Muscle layer of colon (tissue), 2 donors: ENCODE measurements around the gene HNRNPA1.
"Not testable (repeated sequence)": the region's sequence is repeated elsewhere in the genome, so short reads cannot be mapped to it uniquely, and the experiment has no call there.

Source experiments
- H3K27ac ChIP-seq: one replicate; pipeline ENCODE4 v1.7.0; 2013; ENCODE audit warnings: low read depth, mild to moderate bottlenecking, low read length, moderate library complexity
- H3K27me3 ChIP-seq, 2 donors: one replicate each; pipeline ENCODE4 v1.7.0; 2013; ENCODE audit warnings: low read length in 2 of 2, mild to moderate bottlenecking in 2 of 2; ENCODE audit not compliant: insufficient read depth in 2 of 2, control insufficient read depth in 1 of 2
- H3K36me3 ChIP-seq: one replicate; pipeline ENCODE4 v1.7.0; 2013; ENCODE audit warnings: mild to moderate bottlenecking, low read length; ENCODE audit not compliant: insufficient read depth
- H3K4me1 ChIP-seq: one replicate; pipeline ENCODE4 v1.7.0; 2013; ENCODE audit warnings: mild to moderate bottlenecking, low read length; ENCODE audit not compliant: insufficient read depth
- H3K4me3 ChIP-seq, 2 donors: one replicate each; pipeline ENCODE4 v1.7.0; 2013; ENCODE audit warnings: low read length in 2 of 2, low read depth in 1 of 2, mild to moderate bottlenecking in 1 of 2, moderate library complexity in 1 of 2
- H3K9ac ChIP-seq: one replicate; pipeline ENCODE4 v1.7.0; 2013; ENCODE audit warnings: low read length
- H3K9me3 ChIP-seq: one replicate; pipeline ENCODE4 v1.7.0; 2013; ENCODE audit warnings: mild to moderate bottlenecking, low read length
- donor health status: abdominal sarcoma.
- donor health status: Adenocarcinoma of cecum.

The HNRNPA1 gene

DNA sequence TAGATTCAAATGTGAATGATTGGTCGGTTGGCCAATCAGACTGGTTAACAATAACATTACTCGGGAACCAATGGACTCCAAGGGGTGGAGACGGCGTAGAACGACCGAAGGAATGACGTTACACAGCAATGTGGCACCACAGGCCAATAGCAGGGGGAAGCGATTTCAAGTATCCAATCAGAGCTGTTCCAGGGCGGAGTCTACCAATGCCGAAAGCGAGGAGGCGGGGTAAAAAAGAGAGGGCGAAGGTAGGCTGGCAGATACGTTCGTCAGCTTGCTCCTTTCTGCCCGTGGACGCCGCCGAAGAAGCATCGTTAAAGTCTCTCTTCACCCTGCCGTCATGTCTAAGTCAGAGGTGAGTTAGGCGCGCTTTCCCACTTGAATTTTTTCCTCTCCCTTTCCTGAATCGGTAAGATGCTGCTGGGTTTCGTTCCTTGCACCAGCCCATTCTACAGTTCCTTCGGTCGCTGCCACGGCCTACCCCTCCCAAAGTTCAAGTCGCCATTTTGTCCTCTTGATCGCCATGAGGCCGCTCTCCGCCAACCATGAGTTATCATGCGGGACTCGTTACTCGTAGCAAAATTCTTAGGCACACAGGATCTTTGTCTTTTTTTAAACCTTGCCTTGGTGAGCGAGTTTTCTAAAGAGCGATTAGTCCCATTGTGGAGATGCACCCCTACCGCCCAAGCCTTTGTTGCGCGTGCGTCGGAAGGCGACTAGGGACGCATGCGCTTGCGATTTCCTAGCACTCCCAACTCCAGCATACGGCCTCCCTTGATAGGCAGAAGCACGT is at the start of gene HNRNPA1:
Gene HNRNPA1, plus strand, starts transcription at position 259 of the 793 bp plus-strand sequence. Its CDS starts 82 bp downstream, at position 341.
- Histone ChIP-seq H3K27ac (peak within 1 kb of the TSS; percentile 87), H3K36me3 (peaks cover 40% of the 10 kb centered on the region), H3K9ac (peak within 1 kb of the TSS; percentile 99), H3K27me3 (no peaks in the 10 kb centered on the region), H3K4me1 (peaks cover 58% of the 10 kb centered on the region), H3K4me3 (peak within 1 kb of the TSS; percentile 61 to 99), H3K9me3 (no peaks in the 10 kb centered on the region)

DNA sequence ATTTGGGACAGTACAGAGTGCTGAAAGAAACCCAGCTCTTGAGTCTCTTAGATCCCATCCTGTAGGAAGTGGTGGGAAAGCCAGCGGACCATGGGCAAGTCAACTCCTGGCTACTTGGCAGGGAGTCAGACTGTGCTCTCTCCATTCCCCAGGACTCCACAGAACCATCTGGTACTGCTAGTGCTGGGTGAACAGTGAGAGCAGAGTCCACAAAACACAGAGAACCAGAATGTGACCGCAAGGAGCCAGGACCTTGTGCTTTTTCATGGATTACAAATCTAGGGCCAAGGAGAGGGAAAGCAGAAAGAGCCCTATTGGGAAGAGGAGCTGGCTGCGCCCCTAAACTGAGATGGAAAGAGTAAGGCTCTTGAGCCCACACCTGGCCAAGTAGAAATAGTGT is 49.3 kb upstream of the HNRNPA1 start:
- not testable (repeated sequence) for H3K9me3 ChIP-seq, H3K27me3 ChIP-seq, H3K27ac ChIP-seq, H3K9ac ChIP-seq, H3K4me3 ChIP-seq, H3K4me1 ChIP-seq, H3K36me3 ChIP-seq

DNA sequence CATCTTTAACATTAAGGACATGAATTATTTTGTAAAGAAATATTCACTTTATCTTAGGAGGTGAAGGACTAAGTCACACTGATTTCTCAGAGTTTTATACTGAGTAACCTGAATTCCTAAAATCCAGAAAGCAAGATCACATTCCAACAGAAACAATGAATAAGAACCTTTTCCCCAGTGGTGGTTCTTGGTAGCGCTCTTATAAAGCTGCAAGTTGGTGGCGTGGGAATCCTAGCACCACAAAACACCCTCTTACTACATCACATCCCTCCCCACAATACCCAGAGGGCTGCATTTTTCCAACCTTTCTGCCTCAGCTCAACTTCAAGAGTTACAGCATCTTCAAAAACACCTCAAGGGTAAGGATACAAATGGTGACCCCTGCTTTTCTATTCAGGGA is 47.7 kb upstream of the HNRNPA1 start:
- Histone ChIP-seq H3K9ac (no peak overlapping the region), H3K36me3 (no peaks in the 10 kb centered on the region), H3K27ac (no peak overlapping the region), H3K27me3 (no peaks in the 10 kb centered on the region), H3K4me3 (no peak overlapping the region), H3K9me3 (no peaks in the 10 kb centered on the region), H3K4me1 (peaks cover under 1% of the 10 kb centered on the region)

DNA sequence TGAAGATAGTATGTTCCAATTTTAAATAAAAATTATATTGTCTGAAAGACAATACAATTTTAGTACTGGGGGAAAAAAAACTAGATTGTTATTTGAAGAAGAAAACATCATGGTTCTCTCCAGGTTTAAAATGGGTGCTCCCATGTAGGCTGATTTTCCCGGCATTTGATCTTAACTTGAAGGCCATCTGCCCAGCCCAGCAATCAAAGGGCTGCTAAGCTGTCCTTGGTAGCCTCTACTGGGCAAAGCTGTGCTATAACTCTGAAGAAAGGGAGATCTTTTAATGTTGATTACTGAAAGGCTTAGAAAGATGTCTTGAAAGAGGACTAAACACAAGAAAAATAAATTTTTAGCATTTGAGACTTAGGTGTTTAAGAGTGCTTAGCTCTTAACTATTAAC is 42.0 kb upstream of the HNRNPA1 start:
- Histone ChIP-seq H3K27ac (no peak overlapping the region), H3K4me3 (no peak overlapping the region), H3K27me3 (no peaks in the 10 kb centered on the region), H3K9me3 (no peaks in the 10 kb centered on the region), H3K36me3 (peaks cover 22% of the 10 kb centered on the region), H3K9ac (no peak overlapping the region), H3K4me1 (no peaks in the 10 kb centered on the region)

DNA sequence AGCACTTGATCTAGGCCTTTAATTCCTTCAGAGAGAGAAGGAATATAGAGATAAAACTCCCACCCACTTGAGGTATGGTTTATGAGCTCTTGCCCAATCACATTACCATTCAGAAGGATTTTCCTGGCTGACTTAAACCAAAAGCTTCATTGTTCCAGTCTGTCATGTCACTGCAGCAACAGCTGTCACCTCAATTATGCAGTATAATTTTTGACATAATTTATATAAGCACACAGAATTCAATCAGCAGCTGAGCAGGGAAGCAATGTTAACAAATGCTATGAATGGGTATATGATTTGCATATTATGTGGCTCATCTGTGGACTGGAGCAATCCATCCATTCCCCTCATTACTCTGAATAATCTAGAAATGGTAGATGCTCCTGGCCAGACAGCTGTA is 40.9 kb upstream of the HNRNPA1 start:
- H3K36me3 ChIP-seq, result peaks cover 22% of the 10 kb centered on the region

DNA sequence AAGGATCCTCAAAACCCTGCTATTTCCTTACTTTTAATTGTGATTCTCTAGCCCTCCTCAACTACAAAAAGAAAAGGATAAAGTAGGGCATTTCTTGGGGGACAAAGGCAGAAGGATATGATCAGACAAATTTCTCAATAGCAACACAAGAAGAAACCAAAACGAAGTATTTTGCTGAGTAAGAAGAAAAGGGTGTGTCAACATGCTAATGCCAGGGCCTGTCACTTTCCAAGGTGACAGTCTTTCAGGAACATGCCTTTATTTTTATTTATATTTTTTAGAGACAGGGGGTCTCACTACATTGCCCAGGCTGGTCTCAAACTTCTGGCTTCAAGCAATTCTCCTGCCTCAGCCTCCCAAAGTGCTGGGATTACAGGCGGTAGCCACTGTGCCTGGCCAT is 40.4 kb upstream of the HNRNPA1 start:
- Histone ChIP-seq H3K27ac (no peak overlapping the region), H3K9me3 (no peaks in the 10 kb centered on the region), H3K4me3 (no peak overlapping the region), H3K27me3 (no peaks in the 10 kb centered on the region), H3K4me1 (no peaks in the 10 kb centered on the region), H3K9ac (no peak overlapping the region), H3K36me3 (peaks cover 22% of the 10 kb centered on the region)

More for the DNA sequence above, 40.9 kb upstream of the HNRNPA1 start:
- no peaks in the 10 kb centered on the region for H3K9me3 ChIP-seq
- H3K4me1 ChIP-seq, result no peaks in the 10 kb centered on the region
- no peaks in the 10 kb centered on the region for H3K27me3 ChIP-seq
- no peak overlapping the region for H3K4me3 ChIP-seq
- no peak overlapping the region for H3K9ac ChIP-seq
- H3K27ac ChIP-seq, result no peak overlapping the region

DNA sequence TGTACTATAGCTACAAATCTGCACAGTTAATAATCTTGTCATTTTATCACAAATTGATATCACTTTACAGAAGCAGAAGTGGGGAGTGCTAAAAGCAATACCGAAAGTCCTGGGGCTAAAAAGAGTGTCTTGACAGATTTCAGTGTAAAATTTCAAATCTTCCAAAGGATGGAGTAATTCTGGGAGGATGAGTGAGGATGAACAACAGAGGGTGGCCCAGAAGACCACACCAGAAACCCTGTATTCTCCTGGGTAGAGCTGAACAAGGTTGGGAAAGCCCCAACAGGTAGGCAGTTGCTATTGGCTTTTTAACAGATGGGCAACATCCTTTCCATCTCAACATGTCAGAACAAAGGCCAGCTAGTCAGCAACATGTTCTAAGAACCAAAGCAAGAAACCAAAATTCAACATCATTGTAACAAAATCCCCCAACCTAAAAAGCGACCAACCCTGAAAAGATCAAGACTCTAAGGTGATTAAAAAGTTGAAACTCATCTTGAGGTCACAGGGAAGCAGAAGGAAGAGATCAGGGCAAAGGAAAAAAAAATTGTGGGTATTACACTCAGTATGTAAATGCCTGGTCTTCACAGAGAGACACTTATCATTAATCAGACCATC is 39.4 kb upstream of the HNRNPA1 start:
- Histone ChIP-seq H3K4me1 (no peaks in the 10 kb centered on the region), H3K9ac (no peak overlapping the region), H3K27ac (no peak overlapping the region), H3K4me3 (no peak overlapping the region), H3K9me3 (no peaks in the 10 kb centered on the region), H3K36me3 (peaks cover 26% of the 10 kb centered on the region), H3K27me3 (no peaks in the 10 kb centered on the region)

DNA sequence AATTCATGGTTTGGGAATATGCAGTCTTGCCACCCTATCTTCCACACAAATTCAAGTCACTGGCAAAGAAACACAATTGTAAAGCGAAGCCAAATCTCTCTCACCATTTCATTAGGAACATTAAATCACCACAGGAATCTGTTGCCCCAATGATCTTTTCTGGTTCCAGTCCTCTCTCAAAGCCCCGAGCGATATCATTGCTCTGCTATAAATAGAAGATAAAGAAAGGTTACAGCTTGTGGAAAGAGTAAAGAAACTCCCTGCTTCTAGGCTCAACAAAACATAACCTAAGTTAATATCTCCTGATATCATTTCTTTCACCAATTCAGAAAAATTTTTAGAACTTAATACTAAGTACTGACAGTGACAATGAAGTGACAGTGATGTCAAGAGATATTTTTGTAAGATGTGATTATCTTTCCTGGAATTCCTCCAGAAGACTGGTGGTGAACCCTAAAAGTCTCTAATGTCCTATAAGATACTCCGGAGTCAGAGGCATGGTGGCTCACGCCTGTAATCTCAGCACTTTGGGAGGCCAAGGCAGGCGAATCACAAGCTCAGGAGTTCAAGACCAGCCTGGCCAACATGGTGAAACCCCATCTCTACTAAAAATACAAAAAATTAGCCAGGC is 34.4 kb upstream of the HNRNPA1 start:
- Histone ChIP-seq H3K9ac (no peak overlapping the region), H3K27me3 (no peaks in the 10 kb centered on the region), H3K9me3 (no peaks in the 10 kb centered on the region), H3K4me3 (no peak overlapping the region), H3K4me1 (no peaks in the 10 kb centered on the region), H3K36me3 (peaks cover 31% of the 10 kb centered on the region), H3K27ac (no peak overlapping the region)

DNA sequence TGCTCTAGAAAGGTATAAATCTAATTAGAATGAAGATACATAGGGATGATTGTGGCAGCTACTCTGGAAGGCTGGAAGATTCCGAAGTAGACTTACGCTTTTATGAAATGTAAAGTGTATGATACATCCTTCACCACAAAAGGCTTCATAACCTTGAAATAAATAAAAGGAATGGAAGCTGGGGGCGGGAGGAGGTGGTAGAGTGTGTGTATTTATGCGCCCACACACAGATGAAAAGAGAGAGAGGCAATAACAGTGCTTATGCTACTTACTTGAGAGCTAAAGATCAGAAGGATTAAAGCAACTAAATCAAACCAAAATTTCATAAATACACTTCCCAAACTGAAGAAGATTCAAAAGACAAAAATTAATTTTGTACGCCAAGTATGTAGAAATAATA is 31.0 kb upstream of the HNRNPA1 start:
- Histone ChIP-seq H3K9ac (no peak overlapping the region), H3K36me3 (peaks cover 19% of the 10 kb centered on the region), H3K27me3 (no peaks in the 10 kb centered on the region), H3K4me3 (no peak overlapping the region), H3K4me1 (no peaks in the 10 kb centered on the region), H3K9me3 (no peaks in the 10 kb centered on the region), H3K27ac (no peak overlapping the region)

DNA sequence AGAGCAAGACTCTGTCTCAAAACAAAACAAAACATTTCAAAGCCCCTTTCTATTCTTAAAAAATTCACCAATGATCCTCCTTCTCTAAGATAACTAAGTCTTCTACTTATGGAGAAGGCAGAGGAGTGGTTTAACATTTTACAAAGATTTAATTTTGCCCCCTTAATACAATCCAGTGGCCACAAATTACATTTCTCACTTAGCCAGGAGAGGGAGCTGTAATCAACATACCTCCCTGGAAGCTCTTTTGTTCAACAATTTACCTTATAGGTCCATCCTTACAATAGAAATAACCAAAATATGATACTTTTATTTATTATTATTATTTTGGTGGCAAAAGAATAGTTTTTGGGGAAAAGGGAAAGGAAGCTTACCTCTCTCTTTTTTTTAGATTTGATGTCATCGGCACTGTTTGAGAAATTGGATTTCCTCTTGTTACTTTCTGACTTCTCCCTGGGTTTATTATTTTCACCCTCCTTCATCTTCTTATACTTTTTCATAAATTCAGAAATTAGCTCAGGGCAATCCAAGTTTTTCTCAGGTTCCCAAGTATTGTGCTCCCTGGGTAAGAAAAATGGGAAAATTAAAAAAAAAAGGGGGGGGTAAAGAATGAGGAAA is 28.8 kb upstream of the HNRNPA1 start:
- Histone ChIP-seq H3K4me3 (no peak overlapping the region), H3K9ac (no peak overlapping the region), H3K4me1 (no peaks in the 10 kb centered on the region), H3K27ac (no peak overlapping the region), H3K36me3 (peaks cover 22% of the 10 kb centered on the region), H3K9me3 (no peaks in the 10 kb centered on the region), H3K27me3 (no peaks in the 10 kb centered on the region)

DNA sequence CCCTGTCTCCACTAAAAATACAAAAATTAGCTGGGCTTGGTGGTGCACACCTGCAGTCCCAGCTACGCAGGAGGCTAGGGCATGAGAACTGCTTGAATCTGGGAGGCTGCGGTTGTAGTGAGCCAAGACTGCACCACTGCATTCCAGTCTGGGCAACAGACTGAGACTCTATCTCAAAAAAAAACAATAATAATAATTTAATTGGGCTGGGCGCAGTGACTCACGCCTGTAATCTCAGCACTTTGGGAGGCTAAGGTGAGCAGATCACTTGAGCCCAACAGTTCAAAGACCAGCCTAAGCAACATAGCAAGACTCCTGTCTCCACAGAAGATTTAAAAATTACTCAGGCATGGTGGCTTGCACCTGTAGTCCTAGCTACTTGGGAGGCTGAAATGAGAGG is 27.3 kb upstream of the HNRNPA1 start:
- Histone ChIP-seq H3K9me3 (no peaks in the 10 kb centered on the region), H3K4me1 (peaks cover 9% of the 10 kb centered on the region), H3K4me3 (no peak overlapping the region), H3K27me3 (no peaks in the 10 kb centered on the region), H3K36me3 (peaks cover 24% of the 10 kb centered on the region), H3K9ac (no peak overlapping the region), H3K27ac (no peak overlapping the region)
